ENCODE results near the gene CLSTN1.

GRCh38 chr1:9849691-9850441 lies 26.1 kb upstream of the CLSTN1 start:
- no peak for TF ChIP-seq CSRNP3 (CRISPR knock-in tag; IDR thresholded peaks at IDR 0.05)
- TF ChIP-seq, protein P1, sequence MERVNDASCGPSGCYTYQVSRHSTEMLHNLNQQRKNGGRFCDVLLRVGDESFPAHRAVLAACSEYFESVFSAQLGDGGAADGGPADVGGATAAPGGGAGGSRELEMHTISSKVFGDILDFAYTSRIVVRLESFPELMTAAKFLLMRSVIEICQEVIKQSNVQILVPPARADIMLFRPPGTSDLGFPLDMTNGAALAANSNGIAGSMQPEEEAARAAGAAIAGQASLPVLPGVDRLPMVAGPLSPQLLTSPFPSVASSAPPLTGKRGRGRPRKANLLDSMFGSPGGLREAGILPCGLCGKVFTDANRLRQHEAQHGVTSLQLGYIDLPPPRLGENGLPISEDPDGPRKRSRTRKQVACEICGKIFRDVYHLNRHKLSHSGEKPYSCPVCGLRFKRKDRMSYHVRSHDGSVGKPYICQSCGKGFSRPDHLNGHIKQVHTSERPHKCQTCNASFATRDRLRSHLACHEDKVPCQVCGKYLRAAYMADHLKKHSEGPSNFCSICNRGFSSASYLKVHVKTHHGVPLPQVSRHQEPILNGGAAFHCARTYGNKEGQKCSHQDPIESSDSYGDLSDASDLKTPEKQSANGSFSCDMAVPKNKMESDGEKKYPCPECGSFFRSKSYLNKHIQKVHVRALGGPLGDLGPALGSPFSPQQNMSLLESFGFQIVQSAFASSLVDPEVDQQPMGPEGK (CRISPR knock-in tag; IDR thresholded peaks at IDR 0.05; ENCODE audit: borderline replicate concordance), result no peak
- no peak for TF ChIP-seq ZFP3 (CRISPR knock-in tag; IDR thresholded peaks at IDR 0.05)
- TF ChIP-seq ARNTL (CRISPR knock-in tag; IDR thresholded peaks at IDR 0.05; ENCODE audit: borderline replicate concordance, low read depth), result no peak
- TF ChIP-seq TCF4 (CRISPR knock-in tag; IDR thresholded peaks at IDR 0.05; ENCODE audit: borderline replicate concordance), result no peak
- TF ChIP-seq ZC3H10 (CRISPR knock-in tag; IDR thresholded peaks at IDR 0.05), result no peak
- TF ChIP-seq RARB (CRISPR knock-in tag; IDR thresholded peaks at IDR 0.05), result no peak
- no peak for TF ChIP-seq CSDC2 (CRISPR knock-in tag; IDR thresholded peaks at IDR 0.05)
- TF ChIP-seq ZFP30 (CRISPR knock-in tag; IDR thresholded peaks at IDR 0.05), result no peak
- TF ChIP-seq, protein P2, sequence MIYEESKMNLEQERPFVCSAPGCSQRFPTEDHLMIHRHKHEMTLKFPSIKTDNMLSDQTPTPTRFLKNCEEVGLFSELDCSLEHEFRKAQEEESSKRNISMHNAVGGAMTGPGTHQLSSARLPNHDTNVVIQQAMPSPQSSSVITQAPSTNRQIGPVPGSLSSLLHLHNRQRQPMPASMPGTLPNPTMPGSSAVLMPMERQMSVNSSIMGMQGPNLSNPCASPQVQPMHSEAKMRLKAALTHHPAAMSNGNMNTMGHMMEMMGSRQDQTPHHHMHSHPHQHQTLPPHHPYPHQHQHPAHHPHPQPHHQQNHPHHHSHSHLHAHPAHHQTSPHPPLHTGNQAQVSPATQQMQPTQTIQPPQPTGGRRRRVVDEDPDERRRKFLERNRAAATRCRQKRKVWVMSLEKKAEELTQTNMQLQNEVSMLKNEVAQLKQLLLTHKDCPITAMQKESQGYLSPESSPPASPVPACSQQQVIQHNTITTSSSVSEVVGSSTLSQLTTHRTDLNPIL (CRISPR knock-in tag; IDR thresholded peaks at IDR 0.05; ENCODE audit: low read depth), result no peak
